ENCODE results near the gene SLC2A1. TPM values are rescaled to one million over a fixed set of nuclear protein-coding genes. Genes with fewer than 3 reads are reported as not detected.

SLC2A1 gene
- total RNA-seq, 2 donors from 2014 or later, result 83.9 to 159 TPM

- intact Hi-C loops (cut with DNase I), result loop anchor here (5.0 kb wide), 1 partner anchor 142 kb away; no protein-coding TSS in a partner anchor
These were observed 28.2 kb downstream of the SLC2A1 start for GRCh38 chr1:42930178-42931107.

GRCh38 chr1:42929434-42930177 lies 29.1 kb downstream of the SLC2A1 start:
- Histone ChIP-seq H3K36me3 (peaks cover 13 to 32% of the 10 kb centered on the region in 2 donors), H3K9me3 (no peaks in the 10 kb centered on the region), H3K27me3 (replicated peaks; ENCODE audit: insufficient read depth) (no peaks in the 10 kb centered on the region), H3K4me1 (replicated peaks) (peaks cover 16% of the 10 kb centered on the region), H3K4me3 (no peak overlapping the region), H3K27ac (no peak overlapping the region)
- no peak for DNase-seq (ENCODE audit: low spot score)
- 83% methylated on average over 23 of the region's 26 CpGs for WGBS
- TF ChIP-seq POLR2A (IDR thresholded peaks at IDR 0.05) (no peak), POLR2AphosphoS5 (IDR thresholded peaks at IDR 0.05) (no peak), CTCF (IDR thresholded peaks at IDR 0.05) (no peak)
- intact Hi-C loops (cut with DNase I), result loop anchor here (5.0 to 10.0 kb wide), 2 partner anchors 143 to 165 kb away; partner anchors contain the start of genes C1orf50 and P3H1

More at GRCh38 chr1:42930178-42931107, 28.2 kb downstream of the SLC2A1 start:
- H3K27me3 ChIP-seq (replicated peaks; ENCODE audit: insufficient read depth), result no peaks in the 10 kb centered on the region
- peaks cover 13 to 32% of the 10 kb centered on the region in 2 donors for H3K36me3 ChIP-seq
- TF ChIP-seq CTCF (IDR thresholded peaks at IDR 0.05) (no peak), POLR2AphosphoS5 (IDR thresholded peaks at IDR 0.05) (no peak), POLR2A (IDR thresholded peaks at IDR 0.05) (no peak)
- H3K4me1 ChIP-seq (replicated peaks), result peaks cover 16% of the 10 kb centered on the region
- H3K9me3 ChIP-seq, result no peaks in the 10 kb centered on the region
- 93% methylated on average over 24 of the region's 25 CpGs for WGBS
- H3K4me3 ChIP-seq, result no peak overlapping the region
- H3K27ac ChIP-seq, result no peak overlapping the region
- DNase-seq (ENCODE audit: low spot score), result no peak

GRCh38 chr1:42928859-42929258 lies 29.8 kb downstream of the SLC2A1 start:
- no peaks in the 10 kb centered on the region for H3K27me3 ChIP-seq (replicated peaks; ENCODE audit: insufficient read depth)
- H3K27ac ChIP-seq, result no peak overlapping the region
- DNase-seq (ENCODE audit: low spot score), result no peak
- H3K36me3 ChIP-seq, result peaks cover 13 to 32% of the 10 kb centered on the region in 2 donors
- no peak for TF ChIP-seq POLR2AphosphoS5 (IDR thresholded peaks at IDR 0.05)
- no peak for TF ChIP-seq POLR2A (IDR thresholded peaks at IDR 0.05)
- H3K9me3 ChIP-seq, result no peaks in the 10 kb centered on the region
- intact Hi-C loops (cut with DNase I), result loop anchor here (10.0 kb wide), 1 partner anchor 164 kb away; the partner anchor contains the start of genes C1orf50 and P3H1
- H3K4me3 ChIP-seq, result no peak overlapping the region
- 97% methylated on average over 13 of the region's 13 CpGs for WGBS
- H3K4me1 ChIP-seq (replicated peaks), result peaks cover 16% of the 10 kb centered on the region

- H3K36me3 ChIP-seq, result peaks cover 13 to 32% of the 10 kb centered on the region in 2 donors
- no peak overlapping the region for H3K27ac ChIP-seq
- intact Hi-C loops (cut with DNase I), result loop anchor here (10.0 kb wide), 1 partner anchor 163 kb away; the partner anchor contains the start of genes C1orf50 and P3H1
- 67% methylated on average over 10 of the region's 10 CpGs for WGBS
- H3K27me3 ChIP-seq (replicated peaks; ENCODE audit: insufficient read depth), result no peaks in the 10 kb centered on the region
- H3K4me1 ChIP-seq (replicated peaks), result peaks cover 13% of the 10 kb centered on the region
- no peaks in the 10 kb centered on the region for H3K9me3 ChIP-seq
- H3K4me3 ChIP-seq, result no peak overlapping the region
- TF ChIP-seq POLR2AphosphoS5 (IDR thresholded peaks at IDR 0.05) (peak; percentile 10), CTCF (IDR thresholded peaks at IDR 0.05) (no peak)
- DNase-seq (ENCODE audit: low spot score), result peak; percentile 47
These were observed 30.7 kb downstream of the SLC2A1 start for GRCh38 chr1:42927920-42928505.
